ENCODE data around the gene ZP1. TPM values are rescaled to one million over a fixed set of nuclear protein-coding genes. Genes with fewer than 3 reads are reported as not detected.

Gene ZP1
- total RNA-seq, 4 donors from 2014 or later: not detected

DNA sequence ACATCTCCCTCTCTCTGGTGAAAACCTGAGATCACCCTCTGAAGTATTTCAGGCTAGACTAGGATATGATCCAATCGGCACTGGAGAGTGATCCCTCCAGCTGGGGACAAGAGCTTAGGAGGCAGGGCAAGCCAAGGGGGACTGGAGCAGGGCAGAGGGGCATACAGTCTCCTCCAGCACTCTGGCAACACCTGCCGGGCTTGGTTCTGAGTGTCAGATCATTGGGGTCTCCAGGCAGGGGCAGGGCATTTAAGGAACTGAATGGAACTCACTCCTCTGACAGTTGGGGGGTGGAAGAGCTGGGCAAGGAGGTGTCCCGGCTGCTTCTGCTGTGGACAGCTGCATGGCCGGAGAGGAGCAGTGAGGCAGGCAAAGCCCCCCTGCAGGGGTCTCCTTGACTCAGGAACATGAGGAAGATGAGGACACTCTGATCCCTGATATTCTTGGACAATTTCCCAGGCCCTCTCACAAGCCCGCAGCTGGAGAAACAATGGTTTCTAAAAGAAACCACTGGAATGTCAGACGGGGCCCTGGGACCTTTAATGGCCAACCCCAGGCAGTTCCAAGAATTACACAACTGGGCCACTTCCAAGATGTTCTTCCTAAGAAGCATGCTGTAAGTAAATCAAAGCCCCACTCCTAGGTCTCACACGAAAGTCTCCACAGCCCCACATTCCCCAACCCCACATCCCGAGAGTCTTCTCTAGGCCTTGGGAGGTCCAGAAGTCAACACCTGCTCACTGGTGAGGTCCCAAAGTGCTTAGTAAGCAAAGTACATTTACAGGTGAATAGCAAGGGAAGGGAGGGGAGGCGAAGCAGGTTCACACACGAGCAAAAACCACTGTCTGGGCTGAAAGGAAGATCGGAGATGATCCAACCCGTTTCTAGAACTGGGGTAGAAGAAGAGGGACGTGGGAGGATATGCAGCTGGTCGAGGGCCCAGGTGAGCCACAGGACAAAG, 26.6 kb upstream of the ZP1 start:
- Histone ChIP-seq H3K4me3 (peak overlapping the region in 3 of 4 donors; percentile 63 to 89 (median 88)), H3K27me3 (no peaks in the 10 kb centered on the region), H3K4me1 (peaks cover 28 to 53% (median 36%) of the 10 kb centered on the region in 3 donors), H3K9me3 (no peaks in the 10 kb centered on the region), H3K27ac (peak overlapping the region; percentile 71 to 86 (median 80)), H3K36me3 (peaks cover 0 to 7% (median 3%) of the 10 kb centered on the region in 3 donors)
- TF ChIP-seq POLR2A (IDR thresholded peaks at IDR 0.05) (no peak), CTCF (IDR thresholded peaks at IDR 0.05) (no peak)
- no peak for DNase-seq
- intact Hi-C loops (cut with DNase I): no loop called here
- WGBS, 2 donors: 58 to 71% methylated on average over 9 to 10 of the region's 14 CpGs

- Histone ChIP-seq H3K36me3 (peaks cover 0 to 18% (median 3%) of the 10 kb centered on the region in 3 donors), H3K27me3 (no peaks in the 10 kb centered on the region), H3K27ac (peak within 1 kb of the TSS; percentile 71 to 86 (median 80)), H3K9me3 (no peaks in the 10 kb centered on the region), H3K4me3 (peak within 1 kb of the TSS; percentile 55 to 89 (median 76)), H3K4me1 (peaks cover 28 to 53% (median 36%) of the 10 kb centered on the region in 3 donors)
- intact Hi-C loops (cut with DNase I): no loop called here
- 0% methylated on average over 8 to 10 of the region's 57 CpGs for WGBS, 2 donors
- peak; percentile 79 for DNase-seq
- TF ChIP-seq CTCF (IDR thresholded peaks at IDR 0.05) (peak in 2 of 6 experiments; percentile 3 to 62), POLR2A (IDR thresholded peaks at IDR 0.05) (peak in 2 of 4 donors; percentile 26 to 84)
Measured at GRCh38 chr11:60841797-60842667, 25.3 kb upstream of the ZP1 start, which contains the start of gene CCDC86. Gene CCDC86 (plus strand): TSS chr11:60842113. CDS start chr11:60842125, 12 bp downstream.

GRCh38 chr11:60842668-60843600, 24.4 kb upstream of the ZP1 start:
- Histone ChIP-seq H3K36me3 (peaks cover 0 to 27% (median 8%) of the 10 kb centered on the region in 3 donors), H3K4me3 (peak overlapping the region; percentile 55 to 89 (median 76)), H3K27me3 (no peaks in the 10 kb centered on the region), H3K9me3 (no peaks in the 10 kb centered on the region), H3K27ac (peak overlapping the region; percentile 71 to 86 (median 80)), H3K4me1 (peaks cover 28 to 53% (median 36%) of the 10 kb centered on the region in 3 donors)
- DNase-seq: no peak
- intact Hi-C loops (cut with DNase I): no loop called here
- TF ChIP-seq POLR2A (IDR thresholded peaks at IDR 0.05): no peak
- TF ChIP-seq CTCF (IDR thresholded peaks at IDR 0.05): no peak
- 9 to 12% methylated on average over 14 to 19 of the region's 23 CpGs for WGBS, 2 donors

DNA sequence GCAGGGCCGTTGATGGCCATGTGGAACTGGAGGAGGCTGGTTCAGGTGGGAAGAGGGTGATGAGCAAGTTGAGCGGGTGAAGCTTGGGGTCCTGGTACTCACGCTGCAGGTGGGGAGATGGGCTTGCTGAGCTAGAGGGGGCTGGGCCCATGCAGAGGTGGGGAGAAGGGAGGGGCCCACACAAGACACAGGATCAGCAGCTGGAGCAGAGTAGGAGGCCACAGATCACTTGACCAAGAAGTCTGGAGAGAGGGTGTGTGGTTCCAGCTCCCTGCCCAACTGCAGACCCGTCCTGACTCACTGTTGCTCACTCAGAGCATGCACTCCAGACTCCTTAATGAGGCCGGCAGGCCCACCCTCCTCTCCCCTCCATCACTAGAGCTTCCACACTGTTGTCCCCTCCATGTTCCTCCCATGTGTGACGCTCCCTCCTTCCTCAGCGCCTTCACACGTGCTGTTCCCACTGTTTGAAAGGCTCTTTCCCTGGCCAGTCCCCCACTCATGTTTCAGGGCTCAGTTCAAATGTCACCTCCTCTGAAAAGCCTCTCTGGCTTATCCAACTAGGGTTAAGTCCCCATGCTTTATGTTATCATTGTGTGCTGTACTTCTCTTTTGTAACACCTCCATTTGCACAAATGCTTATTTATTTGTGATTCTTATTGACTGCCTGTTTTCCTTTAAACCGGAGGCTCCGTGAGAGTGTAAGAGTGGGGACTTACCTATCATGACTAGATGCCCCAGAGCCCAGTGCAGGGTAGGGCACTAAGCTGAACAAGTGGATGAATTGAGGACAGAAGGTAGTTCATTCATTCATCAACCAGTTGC, 23.1 kb upstream of the ZP1 start:
- peaks cover 28 to 53% (median 36%) of the 10 kb centered on the region in 3 donors for H3K4me1 ChIP-seq
- peak overlapping the region in 2 of 4 donors; percentile 84 to 86 for H3K27ac ChIP-seq
- DNase-seq: no peak
- peak overlapping the region in 2 of 4 donors; percentile 63 to 89 for H3K4me3 ChIP-seq
- no peak for TF ChIP-seq CTCF (IDR thresholded peaks at IDR 0.05)
- no peak for TF ChIP-seq POLR2A (IDR thresholded peaks at IDR 0.05)
- intact Hi-C loops (cut with DNase I): no loop called here
- H3K27me3 ChIP-seq: no peaks in the 10 kb centered on the region
- WGBS, 2 donors: 38 to 55% methylated on average over 8 to 10 of the region's 10 CpGs
- no peaks in the 10 kb centered on the region for H3K9me3 ChIP-seq
- H3K36me3 ChIP-seq: peaks cover under 1 to 41% (median 18%) of the 10 kb centered on the region in 3 donors
